ENCODE data around the gene TIMP1.

DNA sequence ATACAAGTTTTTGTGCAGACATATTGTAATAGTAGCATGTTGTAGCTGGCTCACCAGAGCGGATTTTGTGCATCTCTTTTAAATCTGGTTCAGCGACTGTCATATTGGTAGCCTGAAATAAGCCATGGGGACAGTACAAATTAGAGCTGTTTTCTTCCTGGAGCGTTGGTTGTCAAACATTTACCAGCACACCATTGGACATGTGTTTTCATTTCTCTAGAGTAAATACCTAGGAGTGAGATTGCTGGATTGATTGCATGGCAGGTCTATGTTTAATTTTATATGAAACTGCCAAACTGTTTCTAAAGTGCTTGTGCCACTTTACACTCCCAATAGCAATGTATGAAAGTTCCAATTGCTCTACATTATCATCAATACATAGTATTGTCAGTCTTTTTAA lies 23.8 kb upstream of the TIMP1 start:
- TF ChIP-seq, protein P1, sequence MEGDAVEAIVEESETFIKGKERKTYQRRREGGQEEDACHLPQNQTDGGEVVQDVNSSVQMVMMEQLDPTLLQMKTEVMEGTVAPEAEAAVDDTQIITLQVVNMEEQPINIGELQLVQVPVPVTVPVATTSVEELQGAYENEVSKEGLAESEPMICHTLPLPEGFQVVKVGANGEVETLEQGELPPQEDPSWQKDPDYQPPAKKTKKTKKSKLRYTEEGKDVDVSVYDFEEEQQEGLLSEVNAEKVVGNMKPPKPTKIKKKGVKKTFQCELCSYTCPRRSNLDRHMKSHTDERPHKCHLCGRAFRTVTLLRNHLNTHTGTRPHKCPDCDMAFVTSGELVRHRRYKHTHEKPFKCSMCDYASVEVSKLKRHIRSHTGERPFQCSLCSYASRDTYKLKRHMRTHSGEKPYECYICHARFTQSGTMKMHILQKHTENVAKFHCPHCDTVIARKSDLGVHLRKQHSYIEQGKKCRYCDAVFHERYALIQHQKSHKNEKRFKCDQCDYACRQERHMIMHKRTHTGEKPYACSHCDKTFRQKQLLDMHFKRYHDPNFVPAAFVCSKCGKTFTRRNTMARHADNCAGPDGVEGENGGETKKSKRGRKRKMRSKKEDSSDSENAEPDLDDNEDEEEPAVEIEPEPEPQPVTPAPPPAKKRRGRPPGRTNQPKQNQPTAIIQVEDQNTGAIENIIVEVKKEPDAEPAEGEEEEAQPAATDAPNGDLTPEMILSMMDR (IDR thresholded peaks at IDR 0.05) = no peak
- TF ChIP-seq POLR2A (IDR thresholded peaks at IDR 0.05) = no peak
